ENCODE data around the gene MEIKIN. TPM values are rescaled to one million over a fixed set of nuclear protein-coding genes. Genes with fewer than 3 reads are reported as not detected.

Gene MEIKIN
- total RNA-seq, 1 experiment from 2014 or later, result not detected

- Histone ChIP-seq H3K56ac (ENCODE audit: insufficient read length, low read depth, low read length) (no peak overlapping the region), H3K27me3 (ENCODE audit: insufficient read depth, low read length) (no peaks in the 10 kb centered on the region), H3K4me2 (ENCODE audit: insufficient read depth, insufficient read length, low read length) (no peak overlapping the region), H4K8ac (replicated peaks; ENCODE audit: insufficient read length, low read depth, low read length) (no peak overlapping the region), H3K9me3 (ENCODE audit: control insufficient read depth, low read depth, low read length) (peaks cover 5% of the 10 kb centered on the region), H4K5ac (ENCODE audit: insufficient read length, low read depth, low read length) (no peak overlapping the region), H4K20me1 (ENCODE audit: control insufficient read depth, insufficient read depth, insufficient read length) (no peaks in the 10 kb centered on the region), H2AFZ (ENCODE audit: low read length) (no peak overlapping the region), H3K4me1 (ENCODE audit: insufficient read depth, low read length) (no peaks in the 10 kb centered on the region), H3T11ph (ENCODE audit: low read length) (no peak overlapping the region), H3K18ac (ENCODE audit: insufficient read length, low read depth, low read length) (no peak overlapping the region), H2BK20ac (ENCODE audit: low read depth, low read length, poor library complexity, severe bottlenecking) (no peak overlapping the region), H3K79me1 (ENCODE audit: insufficient read depth, low read depth, low read length, poor library complexity, severe bottlenecking) (no peaks in the 10 kb centered on the region), H3K14ac (ENCODE audit: insufficient read depth, low read length) (no peak overlapping the region), H3K79me2 (ENCODE audit: insufficient read depth, low read length) (no peaks in the 10 kb centered on the region), H4K91ac (ENCODE audit: insufficient read length, low read depth, low read length) (no peak overlapping the region), H2BK5ac (ENCODE audit: insufficient read length, low read length) (no peak overlapping the region), H3K4ac (ENCODE audit: low read depth, low read length) (no peak overlapping the region), H3K23me2 (ENCODE audit: insufficient read length, low read depth, low read length, poor library complexity, severe bottlenecking) (no peaks in the 10 kb centered on the region), H2BK120ac (ENCODE audit: low read depth, low read length, poor library complexity, severe bottlenecking) (no peak overlapping the region), H3K23ac (ENCODE audit: insufficient read length, low read depth, low read length) (no peak overlapping the region), H2BK15ac (ENCODE audit: low read depth, low read length) (no peak overlapping the region), H2AK5ac (ENCODE audit: insufficient read length, low read length) (no peak overlapping the region), H2BK12ac (ENCODE audit: insufficient read length, low read depth, low read length) (no peak overlapping the region), H3K9ac (ENCODE audit: extremely low read depth, insufficient read length, low read length) (no peak overlapping the region), H3K27ac (ENCODE audit: insufficient read length, low read depth, low read length) (no peak overlapping the region)
- H3K27ac Mint-ChIP-seq, result no peak overlapping the region
- peaks cover 0 to 7% (median 2%) of the 10 kb centered on the region in 3 experiments; a peak in 4 of 7 replicates for H3K36me3 Mint-ChIP-seq (ENCODE audit: insufficient read depth in 1 of 3, low read depth in 3 of 3)
- TF ChIP-seq CTCF (conservative IDR thresholded peaks at IDR 0.05), result no peak
- no peaks in the 10 kb centered on the region for H3K4me1 Mint-ChIP-seq
- H3K4me3 Mint-ChIP-seq, result no peak overlapping the region
- peaks cover 49 to 50% of the 10 kb centered on the region in 2 experiments for H3K9me3 Mint-ChIP-seq
- H3K27me3 Mint-ChIP-seq (ENCODE audit: low read depth), result no peaks in the 10 kb centered on the region; the same call in 1 of the 2 replicates
- no peak for DNase-seq
- WGBS (ENCODE audit: extremely low coverage, insufficient read length, low lambda C conversion rate), result no CpG with 5 or more reads among the region's 5 CpGs
Observed at GRCh38 chr5:131863700-131864099, 81.8 kb downstream of the MEIKIN start.

All from H9 (cell line).